HEK293T (cell line): Measurements from ENCODE around the gene PITPNC1.

ENCODE experiments used
- CTBP1 ChIP-seq: fragments of 450-650 bp; IDR thresholded peaks from 2 replicates; pipeline ENCODE4 v1.6.1; 2016; ENCODE audit warnings: borderline replicate concordance
- SP1 ChIP-seq: fragments of 450-650 bp; IDR thresholded peaks from 2 replicates; pipeline ENCODE4 v1.6.1; 2017

GRCh38 chr17:67675481-67675880, 298.4 kb downstream of the PITPNC1 start:
- no peak for TF ChIP-seq CTBP1
- TF ChIP-seq SP1, result no peak
